OCI-LY1 (cell line): ENCODE results near the gene INTS12.

Source experiments
- H2AFZ ChIP-seq: fragments of 200-600 bp; sonication (generic), shearing (Covaris generic); 2 replicates; pipeline ENCODE4 v1.6.0; 2014; ENCODE audit warnings: antibody characterized with exemption, mild to moderate bottlenecking, low read length
- H3F3A ChIP-seq: fragments of 200-600 bp; sonication (generic), shearing (Covaris generic); 2 replicates; pipeline ENCODE4 v1.6.0; 2014; ENCODE audit warnings: mild to moderate bottlenecking, antibody characterized with exemption, low read length, moderate library complexity; ENCODE audit not compliant: insufficient read depth
- H3K27ac ChIP-seq: fragments of 200-600 bp; sonication (generic); 2 replicates; pipeline ENCODE4 v1.5.1; 2014; ENCODE audit warnings: low read length, mixed run types, mild to moderate bottlenecking, low read depth; ENCODE audit not compliant: poor library complexity, severe bottlenecking
- H3K27me3 ChIP-seq: fragments of 200-600 bp; sonication (generic); 2 replicates; pipeline ENCODE4 v1.6.0; 2014; ENCODE audit warnings: antibody characterized with exemption, mild to moderate bottlenecking, low read length, moderate library complexity; ENCODE audit not compliant: insufficient read depth
- H3K36me3 ChIP-seq: fragments of 200-600 bp; sonication (generic); 2 replicates; pipeline ENCODE4 v1.6.1; 2014; ENCODE audit warnings: mild to moderate bottlenecking, antibody characterized with exemption, low read length, moderate library complexity, mixed read lengths; ENCODE audit not compliant: insufficient read depth
- H3K4me1 ChIP-seq: fragments of 200-600 bp; sonication (generic); 2 replicates; pipeline ENCODE4 v1.5.1; 2014; ENCODE audit warnings: mild to moderate bottlenecking, low read length, moderate library complexity; ENCODE audit not compliant: insufficient read depth, severe bottlenecking
- H3K4me2 ChIP-seq: fragments of 200-600 bp; sonication (generic), shearing (Covaris generic); 2 replicates; pipeline ENCODE4 v1.6.1; 2014; ENCODE audit warnings: low read length
- H3K4me3 ChIP-seq: fragments of 200-600 bp; sonication (generic); 2 replicates; pipeline ENCODE4 v1.5.1; 2014; ENCODE audit warnings: low read length, low read depth, mild to moderate bottlenecking, mixed read lengths; ENCODE audit not compliant: poor library complexity, severe bottlenecking
- H3K79me2 ChIP-seq: fragments of 200-600 bp; shearing (Covaris generic); 2 replicates; pipeline ENCODE4 v1.6.1; 2016; ENCODE audit warnings: mixed run types, low read length, mixed read lengths; ENCODE audit not compliant: insufficient read depth
- H3K9ac ChIP-seq: fragments of 200-600 bp; sonication (generic), shearing (Covaris generic); 2 replicates; pipeline ENCODE4 v1.6.1; 2014; ENCODE audit warnings: mild to moderate bottlenecking, low read length, mixed read lengths
- H3K9me2 ChIP-seq: fragments of 200-600 bp; sonication (generic), shearing (Covaris generic); 2 replicates; pipeline ENCODE4 v1.6.1; 2014; ENCODE audit warnings: low read depth, mild to moderate bottlenecking, low read length, mixed read lengths
- H3K9me3 ChIP-seq: fragments of 200-600 bp; shearing (Covaris generic); 2 replicates; pipeline ENCODE4 v1.6.1; 2014; ENCODE audit warnings: low read length, mixed read lengths
- H4K20me1 ChIP-seq: fragments of 200-600 bp; sonication (generic), shearing (Covaris generic); 2 replicates; pipeline ENCODE4 v1.6.0; 2016; ENCODE audit warnings: mild to moderate bottlenecking, low read length; ENCODE audit not compliant: insufficient read depth
- EZH2 ChIP-seq: fragments of 200-600 bp; sonication (generic), shearing (Covaris generic); IDR thresholded peaks from 2 replicates; pipeline ENCODE4 v1.8.0; 2017; ENCODE audit warnings: borderline replicate concordance, mixed run types, mild to moderate bottlenecking, antibody characterized with exemption, low read length, moderate library complexity, mixed read lengths
- TF ChIP-seq, protein P1 (sequence below): fragments of 200-600 bp; sonication (generic), shearing (Covaris generic); IDR thresholded peaks from 2 replicates; pipeline ENCODE4 v1.5.1; 2017; ENCODE audit warnings: mild to moderate bottlenecking, antibody characterized with exemption, low read length, moderate library complexity, mixed read lengths

INTS12 gene

DNA sequence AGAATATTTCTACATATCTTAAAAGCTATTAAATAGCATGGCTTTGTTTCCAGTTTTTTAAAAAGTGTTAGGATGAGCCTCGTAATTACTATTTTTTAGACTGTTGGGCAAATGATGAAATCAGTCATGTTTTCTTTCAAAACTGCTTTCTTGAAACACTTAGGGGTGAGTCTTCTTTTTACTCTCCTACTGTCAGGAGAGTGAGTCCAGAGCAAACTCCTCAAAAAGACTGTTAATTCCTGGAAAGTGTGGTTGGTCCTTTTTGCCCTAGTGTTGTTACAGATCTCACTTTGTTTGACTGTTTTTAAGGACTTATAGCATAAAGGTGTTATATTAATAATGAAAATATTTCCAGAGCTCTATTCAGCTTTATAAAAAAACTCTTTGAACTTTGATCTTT, 6.4 kb upstream of the INTS12 start:
- Histone ChIP-seq H3K4me2 (peak overlapping the region; percentile 44; the same call in 1 of the 2 replicates), H4K20me1 (no peaks in the 10 kb centered on the region), H3K36me3 (peaks cover 8% of the 10 kb centered on the region; the same call in 1 of the 2 replicates), H3K9me2 (no peaks in the 10 kb centered on the region), H3K4me3 (peak overlapping the region; percentile 10), H3K79me2 (peaks cover 47% of the 10 kb centered on the region), H3K9me3 (no peaks in the 10 kb centered on the region), H2AFZ (no peak overlapping the region), H3K27me3 (no peaks in the 10 kb centered on the region), H3F3A (peaks cover 3% of the 10 kb centered on the region; the same call in 1 of the 2 replicates), H3K27ac (peak overlapping the region; percentile 39), H3K9ac (no peak overlapping the region), H3K4me1 (peaks cover 45% of the 10 kb centered on the region)
- TF ChIP-seq, protein P1, sequence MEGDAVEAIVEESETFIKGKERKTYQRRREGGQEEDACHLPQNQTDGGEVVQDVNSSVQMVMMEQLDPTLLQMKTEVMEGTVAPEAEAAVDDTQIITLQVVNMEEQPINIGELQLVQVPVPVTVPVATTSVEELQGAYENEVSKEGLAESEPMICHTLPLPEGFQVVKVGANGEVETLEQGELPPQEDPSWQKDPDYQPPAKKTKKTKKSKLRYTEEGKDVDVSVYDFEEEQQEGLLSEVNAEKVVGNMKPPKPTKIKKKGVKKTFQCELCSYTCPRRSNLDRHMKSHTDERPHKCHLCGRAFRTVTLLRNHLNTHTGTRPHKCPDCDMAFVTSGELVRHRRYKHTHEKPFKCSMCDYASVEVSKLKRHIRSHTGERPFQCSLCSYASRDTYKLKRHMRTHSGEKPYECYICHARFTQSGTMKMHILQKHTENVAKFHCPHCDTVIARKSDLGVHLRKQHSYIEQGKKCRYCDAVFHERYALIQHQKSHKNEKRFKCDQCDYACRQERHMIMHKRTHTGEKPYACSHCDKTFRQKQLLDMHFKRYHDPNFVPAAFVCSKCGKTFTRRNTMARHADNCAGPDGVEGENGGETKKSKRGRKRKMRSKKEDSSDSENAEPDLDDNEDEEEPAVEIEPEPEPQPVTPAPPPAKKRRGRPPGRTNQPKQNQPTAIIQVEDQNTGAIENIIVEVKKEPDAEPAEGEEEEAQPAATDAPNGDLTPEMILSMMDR = no peak
- no peak for TF ChIP-seq EZH2

DNA sequence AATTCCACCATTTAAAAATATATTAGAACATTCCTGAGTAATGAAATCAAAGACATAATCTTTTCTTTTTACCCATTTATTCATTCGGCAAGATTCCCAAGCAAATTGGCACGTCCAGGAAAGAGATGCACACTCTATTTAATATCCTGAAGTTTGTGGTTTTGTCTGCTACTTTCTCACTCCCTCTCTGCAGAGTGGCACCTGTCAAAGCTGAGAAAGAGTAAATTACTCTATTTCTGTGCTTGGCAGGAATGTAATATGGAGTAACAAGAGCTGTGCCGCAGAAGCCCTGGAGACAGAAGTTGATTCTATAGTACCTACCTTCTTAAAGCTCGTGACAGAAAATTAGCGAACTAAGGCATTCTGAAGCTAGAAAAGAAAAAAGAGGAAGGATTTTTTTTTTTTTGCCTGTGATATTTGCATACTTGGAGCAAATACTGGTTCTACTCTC, 5.6 kb upstream of the INTS12 start:
- Histone ChIP-seq H3K27ac (peak overlapping the region; percentile 79), H2AFZ (no peak overlapping the region), H3K4me2 (peak overlapping the region; percentile 77)

DNA sequence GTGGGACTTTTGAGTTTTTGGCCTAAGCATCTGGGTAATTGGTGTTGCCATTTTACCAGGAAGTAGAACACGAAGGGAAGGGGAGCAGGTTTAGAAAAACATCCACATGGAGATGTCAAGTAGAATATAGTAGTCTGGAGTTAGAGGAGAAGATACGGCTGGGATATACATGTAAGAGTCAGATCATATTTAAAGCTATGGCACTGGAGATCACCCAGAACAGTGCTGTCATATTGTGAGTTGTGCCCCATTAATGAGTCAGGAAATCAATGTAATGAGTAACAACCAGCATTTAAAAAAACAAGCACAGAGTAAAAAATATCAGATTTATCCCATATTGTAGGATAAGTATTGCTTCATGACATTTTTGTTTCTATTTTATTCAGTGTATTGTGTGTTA, 4.3 kb upstream of the INTS12 start:
- Histone ChIP-seq H3K27me3 (no peaks in the 10 kb centered on the region), H3K36me3 (no peaks in the 10 kb centered on the region), H3K4me3 (no peak overlapping the region), H3K4me2 (no peak overlapping the region), H3K27ac (peak overlapping the region; percentile 30), H3F3A (peaks cover 3% of the 10 kb centered on the region; the same call in 1 of the 2 replicates), H3K9ac (no peak overlapping the region), H4K20me1 (no peaks in the 10 kb centered on the region), H2AFZ (no peak overlapping the region), H3K9me3 (no peaks in the 10 kb centered on the region), H3K79me2 (peaks cover 62% of the 10 kb centered on the region), H3K9me2 (no peaks in the 10 kb centered on the region), H3K4me1 (peaks cover 52% of the 10 kb centered on the region)
- TF ChIP-seq EZH2 = no peak
- TF ChIP-seq, protein P1 = no peak

More for the DNA sequence above, 5.6 kb upstream of the INTS12 start:
- Histone ChIP-seq H3K4me3 (peak overlapping the region; percentile 51), H4K20me1 (no peaks in the 10 kb centered on the region), H3K4me1 (peaks cover 52% of the 10 kb centered on the region), H3K27me3 (no peaks in the 10 kb centered on the region), H3K36me3 (peaks cover 2% of the 10 kb centered on the region; the same call in 1 of the 2 replicates), H3K9me3 (no peaks in the 10 kb centered on the region), H3F3A (peaks cover 3% of the 10 kb centered on the region; the same call in 1 of the 2 replicates), H3K9me2 (no peaks in the 10 kb centered on the region), H3K79me2 (peaks cover 56% of the 10 kb centered on the region), H3K9ac (peak overlapping the region; percentile 53; the same call in 1 of the 2 replicates)
- TF ChIP-seq, protein P1 = no peak
- TF ChIP-seq EZH2 = no peak
